ENCODE data around the gene MGST2.

Gene MGST2

DNA sequence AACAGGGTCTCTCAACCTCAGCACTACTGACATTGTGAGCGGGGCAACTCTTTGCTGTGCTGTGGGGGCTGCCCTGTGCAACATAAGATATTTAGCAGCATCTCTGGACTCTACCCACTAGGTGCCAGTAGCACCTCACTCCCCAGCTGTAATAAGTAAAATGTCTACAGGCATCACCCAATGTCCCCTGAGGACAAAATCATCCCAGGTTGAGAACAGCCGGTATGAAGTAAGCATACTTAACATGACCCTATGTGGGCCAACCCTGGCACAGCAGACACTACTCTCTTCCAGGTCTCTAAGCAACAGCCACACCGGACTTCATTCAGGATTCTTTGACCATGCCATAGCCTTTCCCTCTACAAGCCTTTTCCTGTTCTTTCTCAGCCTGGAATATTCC is 10.5 kb upstream of the MGST2 start:
- DNase-seq (ENCODE audit: low read depth) = peak; percentile 82
- H3K4me3 ChIP-seq (replicated peaks; ENCODE audit: low read depth, low read length) = no peak overlapping the region
- TF ChIP-seq, protein P1, sequence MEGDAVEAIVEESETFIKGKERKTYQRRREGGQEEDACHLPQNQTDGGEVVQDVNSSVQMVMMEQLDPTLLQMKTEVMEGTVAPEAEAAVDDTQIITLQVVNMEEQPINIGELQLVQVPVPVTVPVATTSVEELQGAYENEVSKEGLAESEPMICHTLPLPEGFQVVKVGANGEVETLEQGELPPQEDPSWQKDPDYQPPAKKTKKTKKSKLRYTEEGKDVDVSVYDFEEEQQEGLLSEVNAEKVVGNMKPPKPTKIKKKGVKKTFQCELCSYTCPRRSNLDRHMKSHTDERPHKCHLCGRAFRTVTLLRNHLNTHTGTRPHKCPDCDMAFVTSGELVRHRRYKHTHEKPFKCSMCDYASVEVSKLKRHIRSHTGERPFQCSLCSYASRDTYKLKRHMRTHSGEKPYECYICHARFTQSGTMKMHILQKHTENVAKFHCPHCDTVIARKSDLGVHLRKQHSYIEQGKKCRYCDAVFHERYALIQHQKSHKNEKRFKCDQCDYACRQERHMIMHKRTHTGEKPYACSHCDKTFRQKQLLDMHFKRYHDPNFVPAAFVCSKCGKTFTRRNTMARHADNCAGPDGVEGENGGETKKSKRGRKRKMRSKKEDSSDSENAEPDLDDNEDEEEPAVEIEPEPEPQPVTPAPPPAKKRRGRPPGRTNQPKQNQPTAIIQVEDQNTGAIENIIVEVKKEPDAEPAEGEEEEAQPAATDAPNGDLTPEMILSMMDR (IDR thresholded peaks at IDR 0.05; ENCODE audit: low read length, missing control alignments) = peak; percentile 62

DNA sequence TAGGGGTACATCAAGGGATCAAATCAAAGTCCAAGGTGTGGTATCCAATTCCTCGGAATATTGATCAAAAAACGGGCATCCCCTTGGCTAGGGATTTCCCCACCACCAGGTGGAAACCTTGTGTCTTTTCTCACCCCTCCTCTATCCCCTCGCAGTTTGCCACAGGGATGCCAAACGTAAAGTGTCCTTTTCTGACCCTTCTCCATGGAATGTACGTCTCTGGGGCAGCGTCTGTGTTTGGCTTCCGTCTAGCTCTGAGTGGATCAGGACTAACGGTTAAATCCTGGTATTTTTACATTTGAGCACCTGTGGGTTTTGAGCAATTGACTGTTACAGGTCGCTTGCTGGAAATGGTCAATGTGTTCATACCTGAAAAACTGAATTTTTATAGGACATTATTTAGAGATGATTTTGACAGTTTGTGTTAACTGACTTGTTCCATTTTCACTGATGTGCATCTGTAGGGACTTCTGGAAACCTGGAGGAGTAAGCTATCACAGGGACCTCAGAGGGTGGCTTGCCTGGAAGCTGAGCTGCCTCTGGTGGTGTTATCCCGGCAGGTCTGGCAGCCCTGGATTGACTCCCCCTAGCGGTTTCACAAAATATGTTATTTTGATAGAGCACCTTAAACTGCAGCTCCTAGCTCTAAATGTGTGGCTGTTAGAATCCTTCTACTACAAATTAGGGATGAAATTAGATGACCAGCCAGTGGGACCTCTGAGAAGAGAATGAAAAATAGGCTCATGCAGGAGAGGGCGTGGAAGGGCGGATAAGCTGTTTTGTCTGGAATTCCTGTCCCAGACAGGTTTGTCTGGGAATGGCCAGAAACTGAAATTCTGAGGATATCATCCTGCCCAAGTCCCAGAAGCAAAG is 8.8 kb upstream of the MGST2 start:
- peak; percentile 84 for DNase-seq (ENCODE audit: low read depth)
- TF ChIP-seq, protein P1 (IDR thresholded peaks at IDR 0.05; ENCODE audit: low read length, missing control alignments) = peak; percentile 98
- H3K4me3 ChIP-seq (replicated peaks; ENCODE audit: low read depth, low read length) = peak overlapping the region; percentile 28

DNA sequence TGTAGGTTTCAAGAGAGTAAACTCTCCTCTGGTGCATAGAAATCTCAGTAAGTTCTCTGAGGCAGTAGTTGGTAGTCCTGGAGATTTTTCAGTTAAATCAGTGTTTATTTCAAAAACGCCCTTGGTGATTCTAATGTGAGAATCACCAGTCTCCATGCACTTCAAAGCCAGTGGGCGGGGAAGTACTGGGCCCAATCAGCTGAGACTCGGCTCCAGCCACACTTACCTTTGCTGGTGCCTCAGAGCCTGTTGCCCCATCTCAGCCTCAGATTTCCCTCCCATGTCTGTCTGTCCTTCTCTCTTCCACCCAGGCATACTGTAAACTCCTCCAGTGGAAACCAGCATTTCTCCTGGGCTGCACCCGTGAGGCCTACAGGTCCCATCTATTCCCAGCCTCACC is 7.4 kb upstream of the MGST2 start:
- TF ChIP-seq, protein P1 (IDR thresholded peaks at IDR 0.05; ENCODE audit: low read length, missing control alignments) = no peak
- no peak overlapping the region for H3K4me3 ChIP-seq (replicated peaks; ENCODE audit: low read depth, low read length)
- peak; percentile 9 for DNase-seq (ENCODE audit: low read depth)

DNA sequence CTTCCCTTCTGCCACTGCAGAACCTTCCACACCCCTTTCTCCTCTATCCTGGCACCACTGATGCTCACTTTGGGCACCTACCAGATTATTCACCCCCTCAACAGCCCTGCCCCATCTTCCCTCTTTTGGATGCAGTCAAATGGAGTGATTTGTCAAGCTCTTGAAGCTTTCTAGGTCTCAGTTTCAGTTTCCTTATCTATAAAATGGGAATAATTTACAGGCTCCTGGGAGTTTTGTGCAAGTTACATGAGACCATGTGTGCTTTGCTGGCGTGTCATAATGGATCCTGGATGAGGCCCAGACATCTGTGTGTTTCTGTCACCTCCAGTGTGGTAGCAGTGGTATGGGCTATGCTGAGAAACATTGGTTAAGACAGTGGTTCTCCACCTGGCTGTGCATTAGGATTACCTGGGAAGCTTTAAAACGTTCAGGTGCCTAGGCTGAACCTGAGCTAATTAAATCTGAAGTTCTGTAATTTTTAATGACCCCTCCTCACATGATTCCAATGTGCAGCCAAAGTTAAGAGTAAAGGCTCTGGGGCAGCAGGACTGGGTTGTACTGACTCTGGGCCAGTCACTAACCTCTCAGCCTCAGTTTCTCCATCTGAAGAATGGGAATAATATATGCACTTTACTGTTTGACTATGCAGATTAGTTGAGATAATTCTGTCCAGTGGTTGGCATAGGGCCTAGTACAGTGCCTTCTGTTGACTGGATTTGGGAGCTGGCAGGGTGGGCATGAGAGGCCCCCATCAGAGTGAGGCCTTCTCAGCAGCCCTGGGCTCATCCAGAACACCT is 6.8 kb upstream of the MGST2 start:
- H3K4me3 ChIP-seq (replicated peaks; ENCODE audit: low read depth, low read length) = no peak overlapping the region
- DNase-seq (ENCODE audit: low read depth) = no peak

DNA sequence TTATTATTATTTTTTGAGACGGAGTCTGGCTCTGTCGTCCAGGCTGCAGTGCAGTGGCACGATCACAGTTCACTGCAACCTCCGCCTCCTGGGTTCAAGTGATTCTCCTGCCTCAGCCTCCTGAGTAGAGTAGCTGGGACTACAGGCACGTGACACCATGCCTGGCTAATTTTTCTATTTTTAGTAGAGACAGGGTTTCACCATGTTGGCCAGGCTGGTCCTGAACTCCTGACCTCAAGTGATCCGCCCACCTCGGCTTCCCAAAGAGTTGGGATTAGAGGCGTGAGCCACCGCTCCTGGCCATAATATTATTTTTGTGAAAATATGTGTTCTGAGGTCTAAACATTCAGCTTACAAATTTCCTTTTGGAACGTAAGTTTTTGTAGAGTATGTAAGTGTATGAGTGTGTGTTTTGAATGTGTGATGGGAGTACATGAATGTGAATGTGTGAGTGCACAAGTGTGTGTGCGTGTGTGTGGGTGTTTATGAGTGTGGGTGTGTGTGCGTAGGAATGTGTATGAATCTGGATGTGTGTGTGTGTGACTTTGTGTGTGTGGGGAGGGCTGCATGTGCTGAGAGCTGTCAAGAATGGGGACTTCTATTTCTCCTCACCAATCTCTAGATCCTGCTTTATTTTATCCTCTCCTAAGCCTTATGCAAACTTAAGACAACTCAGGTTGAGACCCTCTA is 5.7 kb upstream of the MGST2 start:
- DNase-seq (ENCODE audit: low read depth) = no peak
- H3K4me3 ChIP-seq (replicated peaks; ENCODE audit: low read depth, low read length) = no peak overlapping the region
- TF ChIP-seq, protein P1 (IDR thresholded peaks at IDR 0.05; ENCODE audit: low read length, missing control alignments) = no peak

More for the DNA sequence above, 6.8 kb upstream of the MGST2 start:
- TF ChIP-seq, protein P1 (IDR thresholded peaks at IDR 0.05; ENCODE audit: low read length, missing control alignments) = no peak

DNA sequence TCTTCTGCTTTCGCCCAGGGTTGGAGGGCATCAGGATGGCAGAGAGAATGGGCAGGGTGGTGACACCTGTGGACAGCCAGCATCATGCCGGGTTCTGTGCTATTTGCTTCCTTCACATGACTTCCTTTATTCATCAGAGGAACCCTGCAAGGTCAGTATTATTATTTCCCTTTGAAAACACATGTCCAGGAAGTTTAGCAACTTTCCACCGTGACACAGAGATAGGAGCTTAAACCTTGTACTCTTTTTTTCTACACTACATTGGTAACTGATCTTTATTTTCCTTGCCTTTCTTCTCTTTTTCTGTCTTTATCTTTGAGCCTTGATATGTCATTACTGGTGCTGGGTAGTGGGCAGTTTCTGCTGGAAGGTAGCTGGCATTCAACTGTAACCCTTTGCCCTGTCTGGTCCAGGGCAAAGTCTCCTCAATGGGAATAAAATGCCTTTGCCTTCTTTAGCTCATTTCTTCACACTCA is 5.0 kb upstream of the MGST2 start:
- DNase-seq (ENCODE audit: low read depth) = peak; percentile 64
- H3K4me3 ChIP-seq (replicated peaks; ENCODE audit: low read depth, low read length) = no peak overlapping the region
- TF ChIP-seq, protein P1 (IDR thresholded peaks at IDR 0.05; ENCODE audit: low read length, missing control alignments) = no peak
